GM13976 (cell line): Measurements from ENCODE around the gene FAM120C.

Experiments used
- DNase-seq: peaks from one replicate; pipeline ENCODE4 v3.0.0; 2012; ENCODE audit warnings: low spot score
- CTCF ChIP-seq: IDR thresholded peaks from 2 replicates; pipeline ENCODE4 v1.5.1; 2012; ENCODE audit warnings: borderline replicate concordance, mild to moderate bottlenecking; ENCODE audit not compliant: insufficient read depth; ENCODE audit errors: extremely low read depth, missing control alignments, control extremely low read depth
- in situ Hi-C: fragments of 300-500 bp; cut with MboI; formaldehyde crosslinking; loops from one replicate; pipeline ENCODE4 v1.12.0; 2022; ENCODE audit warnings: low sequenced_read_pairs, mixed read lengths, inconsistent platforms; ENCODE audit not compliant: unreplicated experiment

Gene FAM120C

DNA sequence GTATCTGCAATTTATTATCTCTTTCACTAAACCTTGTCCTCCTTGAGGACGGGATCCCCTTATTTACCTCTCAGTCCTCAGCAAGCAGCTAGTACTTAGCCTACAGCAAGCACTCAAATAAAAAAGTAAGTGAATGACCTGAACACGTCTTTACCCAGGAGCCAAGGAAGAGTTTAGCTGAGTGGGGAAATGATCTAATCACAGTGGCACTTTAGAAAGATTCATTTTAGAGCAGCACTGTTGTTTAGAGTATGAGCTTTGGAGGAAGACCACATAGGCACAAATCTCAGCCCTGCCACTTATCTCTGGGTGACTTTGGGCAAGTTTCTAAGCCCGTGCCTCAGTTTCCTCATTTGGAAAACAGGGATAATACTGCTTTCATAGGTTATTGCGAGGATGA is 2.7 kb downstream of the FAM120C start:
- DNase-seq = no peak
- TF ChIP-seq CTCF = no peak
- in situ Hi-C loops = no loop called here

DNA sequence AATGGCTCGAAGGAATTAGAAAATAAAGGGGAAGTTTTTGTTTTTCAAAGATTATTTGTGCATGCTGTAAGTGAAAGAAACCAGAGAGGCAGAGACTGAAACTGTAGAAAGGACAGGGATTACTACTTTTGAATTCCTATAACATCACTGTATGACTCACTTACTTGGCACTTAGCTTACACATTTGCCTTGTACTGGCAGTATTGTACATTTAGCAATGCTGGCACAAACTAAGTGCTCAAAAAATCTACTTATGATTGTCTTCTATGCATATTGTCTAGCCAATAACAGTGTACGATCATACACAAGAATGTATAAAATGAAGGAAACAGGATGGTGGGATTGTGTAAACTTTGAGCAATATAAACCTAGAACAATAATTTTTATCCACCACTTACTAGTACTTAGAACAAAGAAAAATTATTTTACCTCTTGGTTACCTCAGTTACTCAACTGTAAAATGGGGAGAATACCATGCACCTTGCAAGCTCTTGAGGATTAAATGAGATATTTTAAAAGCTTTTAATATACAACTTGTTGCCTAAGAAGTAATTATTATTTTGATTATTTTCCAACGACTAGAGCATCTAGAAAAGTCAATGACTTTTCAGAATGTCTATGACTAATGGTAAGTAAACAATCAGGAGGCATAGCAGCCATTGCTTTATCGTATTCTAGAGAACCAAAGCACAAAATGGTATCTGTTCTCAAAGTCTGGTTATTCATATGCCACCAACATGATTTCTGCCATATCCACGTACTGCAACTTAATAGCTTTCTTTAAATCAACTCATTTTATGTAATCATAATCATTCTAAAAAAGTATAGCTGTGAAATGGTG is 4.7 kb downstream of the FAM120C start:
- no peak for DNase-seq
- TF ChIP-seq CTCF = no peak
- in situ Hi-C loops = no loop called here

DNA sequence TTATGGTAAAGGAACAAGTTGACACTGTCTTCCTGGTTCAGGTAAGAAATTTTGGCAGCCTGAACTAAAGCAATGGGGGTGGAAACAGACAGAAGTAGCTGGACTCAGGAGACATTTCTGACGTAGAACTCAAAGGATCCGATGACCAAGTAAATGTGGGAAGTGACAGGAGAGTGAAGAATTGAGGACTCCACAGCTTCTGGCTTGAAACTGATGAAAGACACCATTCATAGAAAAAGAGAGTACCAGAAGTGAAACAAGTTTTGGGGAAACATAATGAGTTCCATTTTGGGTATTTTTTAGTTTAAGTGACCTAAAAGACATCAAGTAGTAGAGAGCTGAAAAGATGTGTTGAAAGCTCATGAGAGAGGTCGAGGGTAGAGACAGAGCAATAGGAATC is 5.7 kb downstream of the FAM120C start:
- no peak for TF ChIP-seq CTCF
- DNase-seq = no peak
- in situ Hi-C loops = no loop called here

- TF ChIP-seq CTCF = no peak
- in situ Hi-C loops = no loop called here
- DNase-seq = no peak
Observed at GRCh38 chrX:54173791-54174190, 9.3 kb downstream of the FAM120C start.

DNA sequence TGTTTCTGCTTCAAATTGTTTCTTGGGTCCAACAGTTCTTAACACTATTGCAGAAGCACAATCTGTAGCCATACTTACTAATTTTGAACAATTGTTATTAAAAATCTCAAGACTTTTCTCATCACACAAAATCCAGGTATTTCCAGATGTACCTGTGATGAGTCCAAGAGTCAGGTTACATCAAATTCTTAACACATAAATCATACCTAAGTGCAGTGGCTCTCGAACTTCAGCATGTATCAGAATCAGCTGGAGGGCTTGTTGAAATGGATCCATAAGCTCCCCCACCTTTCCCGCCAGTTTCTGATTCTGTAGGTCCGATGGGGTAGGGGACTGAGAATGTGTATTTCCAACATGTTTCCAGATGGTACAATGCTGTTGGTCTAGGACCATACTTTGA is 10.6 kb downstream of the FAM120C start:
- in situ Hi-C loops = no loop called here
- DNase-seq = no peak
- TF ChIP-seq CTCF = no peak

DNA sequence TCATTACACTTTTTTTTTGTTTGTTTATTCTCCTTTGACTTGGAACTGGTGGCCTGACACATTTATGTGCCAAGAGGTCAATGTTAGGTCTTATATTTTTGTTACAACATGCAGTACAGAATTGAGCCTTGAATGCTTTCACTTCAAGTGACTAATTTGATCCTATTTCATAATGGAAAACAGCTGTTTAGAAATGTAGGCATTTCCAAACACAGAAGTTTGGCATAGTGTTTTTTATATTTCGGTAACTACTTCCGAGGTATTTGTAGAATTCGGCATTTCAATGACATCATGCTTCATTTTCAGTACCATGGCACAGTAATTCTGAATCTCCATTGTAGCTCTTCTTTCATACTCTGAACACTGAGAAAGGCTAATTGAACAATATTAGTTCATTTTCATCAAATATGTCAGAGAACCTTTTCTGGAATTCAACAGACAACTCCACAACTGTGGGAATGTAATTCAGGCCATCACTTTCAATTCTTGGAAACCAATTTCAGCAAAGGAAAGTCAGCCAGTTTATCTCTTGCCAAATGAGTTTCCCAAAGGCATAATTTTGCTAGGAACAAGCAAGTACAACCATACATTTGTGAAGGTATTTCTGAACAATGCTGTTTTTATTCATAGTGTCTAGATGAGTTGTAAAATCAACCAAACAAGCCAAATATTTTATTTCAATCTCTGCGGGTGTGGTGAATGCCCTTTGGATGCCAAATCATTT is 11.4 kb downstream of the FAM120C start:
- in situ Hi-C loops = no loop called here
- DNase-seq = no peak
- TF ChIP-seq CTCF = no peak
